ENCODE results near the gene DNAL1.
"Not testable (repeated sequence)": the region's sequence is repeated elsewhere in the genome, so short reads cannot be mapped to it uniquely, and the experiment has no call there.

Gene DNAL1

DNA sequence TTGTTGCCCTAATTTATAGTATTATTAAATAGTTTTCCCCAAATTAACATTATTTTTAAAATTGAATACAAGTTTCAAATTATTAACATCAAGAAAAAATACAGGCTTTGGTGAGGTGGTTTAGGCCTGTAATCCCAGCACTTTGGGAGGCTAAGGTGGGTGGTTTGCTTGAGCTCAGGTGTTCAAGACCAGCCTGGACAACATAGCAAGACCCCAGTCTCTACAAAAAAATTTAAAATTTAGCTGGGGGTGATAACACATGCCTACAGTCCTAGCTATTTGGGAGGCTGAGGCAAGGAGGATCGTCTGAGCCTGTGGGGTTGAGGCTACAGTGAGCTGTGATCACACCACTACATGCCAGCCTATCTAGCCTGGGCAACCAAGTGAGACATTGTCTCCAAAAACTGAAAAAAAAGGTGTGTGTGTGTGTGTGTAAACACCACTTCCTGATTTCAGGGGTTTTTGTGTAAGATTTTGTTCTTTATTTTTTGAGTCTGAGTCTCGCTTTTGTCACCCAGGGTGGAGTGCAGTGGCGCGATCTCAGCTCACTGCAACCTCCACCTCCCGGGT is 3.9 kb upstream of the DNAL1 start:
- no peak for DNase-seq

DNA sequence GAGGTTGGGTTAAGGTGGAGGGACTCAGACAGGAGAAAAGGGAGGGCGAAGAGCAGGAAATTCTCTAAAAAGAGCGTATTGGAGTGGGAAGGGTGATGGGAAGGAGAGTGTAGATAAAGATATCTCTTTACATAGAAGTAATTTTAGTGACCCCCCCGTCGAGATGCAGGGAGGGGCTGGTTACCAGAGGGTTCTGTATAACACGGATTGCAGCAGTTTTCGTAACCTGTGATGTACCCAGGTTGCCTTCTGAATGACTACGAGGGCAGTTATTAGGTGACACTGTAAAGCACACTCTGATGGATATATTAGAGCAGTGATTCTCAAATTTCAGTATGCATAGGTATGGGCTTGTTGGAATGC is 443 bp downstream of the DNAL1 start:
- DNase-seq, result no peak

- no peak for DNase-seq
Measured at GRCh38 chr14:73651005-73651404, 6.2 kb downstream of the DNAL1 start.

DNA sequence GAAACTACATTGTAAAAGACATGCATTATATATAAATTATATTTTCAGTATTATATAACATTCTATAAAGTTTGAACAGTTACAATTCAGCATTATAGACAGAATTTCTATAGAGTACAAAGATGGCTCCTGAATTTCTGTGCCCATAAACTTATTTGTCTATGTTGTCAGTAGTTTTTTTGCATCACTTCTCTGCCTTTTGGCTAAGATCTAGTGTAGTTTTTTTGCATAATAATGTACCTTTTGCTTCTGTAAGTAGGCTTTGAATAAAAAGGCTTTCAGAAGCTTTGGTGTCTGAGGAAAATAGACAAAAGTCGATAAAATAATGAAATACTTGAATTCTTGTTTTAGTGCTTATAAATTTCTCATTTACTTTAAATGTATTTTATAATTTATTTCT is 11.1 kb downstream of the DNAL1 start:
- no peak for DNase-seq

GRCh38 chr14:73659202-73659601 is 14.4 kb downstream of the DNAL1 start:
- DNase-seq, result not testable (repeated sequence)

DNA sequence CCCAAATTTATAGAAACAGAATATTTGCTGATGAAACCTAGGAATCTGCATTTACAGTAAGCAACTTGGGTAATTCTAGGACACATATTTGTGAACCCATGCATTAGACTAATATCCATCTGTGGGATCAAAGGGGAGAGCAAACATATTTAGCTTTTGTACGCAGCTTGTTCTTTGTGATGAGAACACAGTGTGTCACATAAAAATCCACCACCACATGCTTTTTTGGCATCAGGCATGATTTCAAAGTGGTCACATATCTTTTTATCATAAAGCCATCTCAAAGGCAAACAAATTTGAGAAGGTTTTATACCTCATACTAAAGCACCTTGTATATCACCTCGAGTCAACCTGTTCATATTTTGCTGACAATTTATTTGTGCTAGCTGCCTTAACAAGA is 15.7 kb downstream of the DNAL1 start:
- no peak for DNase-seq

DNA sequence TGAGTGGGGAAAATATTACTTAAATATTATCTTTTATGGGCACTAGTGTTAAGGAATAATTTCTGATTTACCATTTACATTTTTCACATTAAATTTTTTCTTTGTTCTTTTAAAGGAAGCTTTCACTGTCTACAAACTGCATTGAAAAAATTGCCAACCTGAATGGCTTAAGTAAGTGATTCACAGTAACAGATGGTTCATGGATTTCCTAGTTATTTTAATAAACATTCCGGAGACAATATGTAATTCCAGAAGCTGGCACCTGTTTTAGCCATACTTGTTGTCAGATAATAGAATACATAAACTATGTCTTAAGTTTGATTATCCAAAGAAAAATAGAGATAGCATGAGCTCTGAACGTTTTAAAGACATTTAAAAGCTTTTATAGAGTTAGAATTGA is 17.1 kb downstream of the DNAL1 start:
- DNase-seq, result no peak

GRCh38 chr14:73662487-73662943 is 17.7 kb downstream of the DNAL1 start:
- no peak for DNase-seq

- DNase-seq, result no peak
Measured at GRCh38 chr14:73663548-73664212, 18.9 kb downstream of the DNAL1 start.

DNA sequence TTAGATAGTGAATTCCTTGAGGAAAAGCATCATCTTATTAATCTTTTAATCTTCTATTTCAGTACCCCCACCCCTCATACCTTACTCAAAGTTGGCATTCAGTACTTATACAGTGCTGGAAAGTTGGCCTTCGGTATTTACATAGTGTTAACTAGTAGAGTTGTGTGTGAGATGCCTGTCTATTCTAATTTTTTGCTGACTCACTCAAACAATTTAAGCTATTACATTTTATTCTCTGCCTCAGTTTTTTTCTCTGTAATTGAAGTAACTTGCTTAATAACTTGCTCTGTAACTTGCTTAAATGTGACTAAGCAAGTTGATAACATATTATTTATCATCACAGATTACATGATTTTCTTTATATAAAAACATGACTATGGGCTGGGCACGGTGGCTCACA is 20.3 kb downstream of the DNAL1 start:
- no peak for DNase-seq

- DNase-seq, result no peak
Measured at GRCh38 chr14:73666583-73666982, 21.8 kb downstream of the DNAL1 start.

GRCh38 chr14:73667854-73668253 is 23.1 kb downstream of the DNAL1 start:
- DNase-seq, result no peak

DNA sequence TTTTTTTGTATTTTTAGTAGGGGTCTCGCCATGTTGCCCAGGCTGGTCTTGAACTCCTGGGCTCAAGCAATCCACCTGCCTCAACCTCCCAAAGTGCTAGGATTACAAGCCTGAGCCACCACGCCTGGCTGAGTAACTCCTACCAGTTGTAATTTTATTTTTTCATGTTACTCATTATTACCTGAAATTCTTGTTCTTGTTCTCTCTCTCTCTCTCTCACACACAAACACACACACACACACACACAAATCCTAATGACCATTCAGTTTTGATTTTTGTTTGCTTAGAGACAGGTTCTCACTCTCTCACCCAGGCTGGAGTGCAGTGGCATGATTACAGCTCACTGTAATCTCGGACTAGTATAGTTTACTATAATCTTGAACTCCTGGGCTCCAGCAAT is 30.2 kb downstream of the DNAL1 start:
- DNase-seq, result no peak

GRCh38 chr14:73678698-73679097 is 33.9 kb downstream of the DNAL1 start:
- DNase-seq, result no peak

DNA sequence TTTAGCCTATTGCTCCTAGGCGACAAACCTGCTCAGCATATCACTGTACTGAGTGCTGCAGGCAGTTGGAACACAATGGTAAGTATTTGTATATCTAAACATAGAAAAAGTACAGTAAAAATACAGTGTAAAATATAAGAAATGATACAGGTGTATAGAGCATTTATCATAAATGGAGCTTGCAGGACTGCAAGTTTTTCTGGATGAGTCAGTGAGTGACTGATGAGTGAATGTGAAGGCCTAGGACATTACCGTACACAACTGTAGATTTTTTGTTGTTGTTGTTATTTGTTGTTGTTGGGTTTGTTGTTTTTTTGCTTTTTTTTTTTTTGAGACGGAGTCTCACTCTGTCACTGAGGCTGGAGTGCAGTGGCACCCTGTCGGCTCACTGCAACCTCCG is 36.0 kb downstream of the DNAL1 start:
- DNase-seq, result no peak

- DNase-seq, result no peak
Measured at GRCh38 chr14:73684627-73685026, 39.8 kb downstream of the DNAL1 start.

- DNase-seq, result no peak
Measured at GRCh38 chr14:73685328-73685727, 40.5 kb downstream of the DNAL1 start.

DNA sequence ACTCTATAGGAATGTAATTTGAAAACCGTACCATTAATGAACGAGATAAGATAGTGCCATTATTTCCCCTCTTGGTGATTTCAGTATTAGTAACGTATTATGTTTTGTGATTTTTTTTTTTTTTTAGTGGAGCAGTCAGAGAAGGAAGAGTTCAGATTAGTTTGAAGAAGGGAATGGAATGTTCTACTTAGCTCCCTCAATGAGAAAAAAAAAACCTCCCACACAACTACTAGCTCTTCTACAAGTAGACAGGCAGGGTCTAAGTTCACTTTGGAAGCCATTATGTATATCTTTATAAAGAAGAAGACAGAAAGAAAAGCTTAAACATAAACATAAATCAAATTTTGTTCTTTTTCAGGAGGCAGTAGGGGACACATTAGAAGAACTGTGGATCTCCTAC is 42.1 kb downstream of the DNAL1 start:
- DNase-seq, result no peak

GRCh38 chr14:73694083-73694482 is 49.3 kb downstream of the DNAL1 start:
- DNase-seq, result no peak

GRCh38 chr14:73695082-73695481 is 50.3 kb downstream of the DNAL1 start:
- no peak for DNase-seq

DNA sequence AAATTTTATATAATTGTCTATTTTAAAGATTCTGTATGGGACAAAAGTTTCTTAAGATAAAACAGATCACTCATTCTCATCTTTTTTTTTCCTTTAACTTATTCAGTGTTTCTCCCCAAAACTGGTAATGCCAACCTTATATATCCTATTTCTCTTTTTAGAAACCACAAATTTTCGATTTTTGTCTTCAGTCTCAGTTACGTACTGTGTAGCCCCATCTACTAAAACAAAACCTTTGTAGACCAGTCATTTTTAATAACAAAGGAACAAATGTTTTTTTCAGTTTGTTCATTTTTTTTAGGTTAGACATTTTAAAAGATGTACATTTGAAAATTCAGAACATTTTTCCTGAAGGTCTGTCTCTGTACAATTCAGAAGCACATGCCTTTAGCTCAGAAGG is 51.2 kb downstream of the DNAL1 start:
- DNase-seq, result no peak

GRCh38 chr14:73696466-73697400 is 51.9 kb downstream of the DNAL1 start:
- no peak for DNase-seq

GRCh38 chr14:73700325-73700724 is 55.5 kb downstream of the DNAL1 start:
- no peak for DNase-seq

- not testable (repeated sequence) for DNase-seq
Measured at GRCh38 chr14:73708076-73708475, 63.3 kb downstream of the DNAL1 start.
